ENCODE results near the gene TEDDM1.

The TEDDM1 gene

GRCh38 chr1:182368903-182369302 lies 31.6 kb downstream of the TEDDM1 start:
- TF ChIP-seq CTCF (IDR thresholded peaks at IDR 0.05), result no peak

DNA sequence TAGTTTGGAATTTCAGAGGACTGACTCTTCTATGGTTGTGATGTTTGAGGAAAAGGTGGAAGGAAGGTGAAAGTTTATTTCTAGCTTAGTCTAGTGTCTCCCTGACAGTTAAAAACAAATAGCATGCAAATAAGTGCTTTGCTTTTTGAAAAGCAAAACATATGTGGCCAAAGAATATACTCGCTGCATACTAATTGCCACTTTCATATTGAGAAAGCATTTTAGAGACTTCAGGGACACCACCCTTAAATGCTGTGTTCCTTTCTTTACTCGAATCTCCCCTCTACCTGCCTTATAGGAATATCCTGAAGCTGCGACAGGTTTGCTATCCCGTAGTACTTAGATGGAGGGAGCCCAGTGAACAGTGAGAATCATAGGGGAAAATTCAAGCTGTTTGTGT lies 32.1 kb downstream of the TEDDM1 start:
- TF ChIP-seq CTCF (IDR thresholded peaks at IDR 0.05), result no peak

DNA sequence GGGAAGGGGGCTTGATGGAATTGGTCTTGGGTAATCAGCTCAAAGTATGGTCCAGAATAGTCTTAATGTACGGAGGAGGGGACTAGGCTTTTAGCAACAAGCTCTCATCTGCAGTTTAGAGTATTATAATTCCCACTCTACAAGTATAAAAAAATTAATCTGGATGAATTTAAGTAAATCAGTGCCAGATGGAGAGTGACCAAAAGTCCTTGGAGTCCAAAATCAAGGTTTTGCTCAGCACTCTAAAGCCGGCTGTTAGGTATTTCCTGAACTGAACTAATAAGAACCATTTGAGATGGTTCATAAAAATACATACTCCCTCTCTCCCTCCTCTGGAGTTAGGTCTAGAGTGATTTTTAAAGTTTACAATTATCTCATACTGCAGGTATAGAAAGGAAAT lies 32.5 kb downstream of the TEDDM1 start:
- TF ChIP-seq CTCF (IDR thresholded peaks at IDR 0.05), result no peak

DNA sequence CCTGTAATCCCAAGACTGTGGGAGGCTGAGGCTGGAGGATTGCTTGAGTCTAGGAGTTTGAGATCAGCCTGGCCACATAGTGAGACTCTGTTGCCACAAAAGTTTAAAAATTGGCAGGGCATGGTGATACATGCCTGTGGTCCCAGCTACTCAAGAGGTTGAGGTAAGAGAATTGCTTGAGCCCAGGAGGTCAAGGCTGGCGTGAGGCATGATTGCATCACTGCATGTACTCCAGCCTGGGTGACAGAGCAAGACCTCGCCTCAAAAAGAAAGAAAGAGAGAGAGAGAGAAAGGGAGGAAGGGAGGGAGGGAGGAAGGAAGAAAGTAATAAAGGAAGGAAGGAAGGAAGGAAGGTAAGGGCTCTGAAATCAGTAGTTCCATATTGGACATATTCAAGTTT lies 33.9 kb downstream of the TEDDM1 start:
- no peak for TF ChIP-seq CTCF (IDR thresholded peaks at IDR 0.05)

GRCh38 chr1:182359645-182360044 lies 40.8 kb downstream of the TEDDM1 start:
- no peak for TF ChIP-seq CTCF (IDR thresholded peaks at IDR 0.05)

DNA sequence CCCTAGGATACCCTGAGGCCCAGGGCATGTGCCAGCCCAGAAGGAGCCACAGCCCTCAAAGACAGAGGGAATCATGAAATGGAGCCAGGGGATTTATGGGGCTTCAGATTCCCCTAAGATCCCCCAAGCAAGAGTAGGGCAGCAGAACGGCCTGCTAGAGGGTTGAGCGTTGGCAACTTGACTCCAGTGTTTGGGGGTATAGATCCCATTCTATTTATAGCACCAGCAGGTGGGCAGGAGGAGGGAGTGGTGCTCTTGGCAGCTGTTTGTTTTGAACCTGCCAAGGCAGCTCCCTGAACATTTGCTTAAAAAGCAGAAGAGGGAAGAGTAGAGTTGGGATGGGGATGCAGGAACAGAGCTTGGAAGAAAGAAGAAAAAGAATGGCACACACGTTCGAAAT lies 42.6 kb downstream of the TEDDM1 start:
- no peak for TF ChIP-seq CTCF (IDR thresholded peaks at IDR 0.05)

- no peak for TF ChIP-seq CTCF (IDR thresholded peaks at IDR 0.05)
Observed at GRCh38 chr1:182357171-182357570, 43.3 kb downstream of the TEDDM1 start.

DNA sequence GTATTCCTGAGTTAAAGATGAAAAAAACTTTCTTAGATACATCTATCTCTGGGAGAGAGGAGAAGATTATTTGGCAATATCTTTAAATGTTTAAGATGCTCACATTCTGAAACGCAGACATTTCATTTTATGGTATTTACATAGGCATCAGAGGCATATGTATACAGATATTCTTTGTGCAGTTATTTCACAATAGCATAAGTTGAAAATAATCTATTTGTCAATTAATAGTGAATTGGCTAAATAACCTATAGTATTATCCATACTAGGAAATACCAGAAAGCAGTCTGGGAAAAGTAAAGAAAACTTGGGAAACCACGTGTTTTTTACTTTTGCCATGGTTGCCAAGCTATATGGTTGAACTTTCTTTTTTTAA lies 44.8 kb downstream of the TEDDM1 start:
- no peak for TF ChIP-seq CTCF (IDR thresholded peaks at IDR 0.05)

Data from LNCAP (cell line).